ENCODE measurements around the gene PTPN11.
"Not testable (repeated sequence)": the region's sequence is repeated elsewhere in the genome, so short reads cannot be mapped to it uniquely, and the experiment has no call there.

The PTPN11 gene

DNA sequence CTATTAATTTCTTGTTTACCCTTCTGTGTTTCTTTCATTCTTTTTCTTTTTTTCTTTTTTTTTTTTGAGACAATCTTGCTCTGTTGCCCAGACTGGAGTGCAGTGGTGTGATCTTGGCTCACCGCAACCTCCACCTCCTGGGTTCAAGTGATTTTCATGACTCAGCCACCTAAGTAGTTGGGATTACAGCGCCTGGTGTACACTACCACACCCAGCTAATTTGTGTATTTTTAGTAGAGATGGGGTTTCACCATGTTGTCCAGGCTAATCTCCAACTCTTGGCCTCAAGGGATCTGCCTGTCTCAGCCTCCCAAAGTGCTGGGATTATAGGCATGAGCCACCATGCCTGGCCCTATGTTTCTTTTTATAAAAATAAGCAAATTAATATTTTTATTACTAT is 29.4 kb downstream of the PTPN11 start:
- DNase-seq (ENCODE audit: low read depth in 2 of 2) = not testable (repeated sequence)

DNA sequence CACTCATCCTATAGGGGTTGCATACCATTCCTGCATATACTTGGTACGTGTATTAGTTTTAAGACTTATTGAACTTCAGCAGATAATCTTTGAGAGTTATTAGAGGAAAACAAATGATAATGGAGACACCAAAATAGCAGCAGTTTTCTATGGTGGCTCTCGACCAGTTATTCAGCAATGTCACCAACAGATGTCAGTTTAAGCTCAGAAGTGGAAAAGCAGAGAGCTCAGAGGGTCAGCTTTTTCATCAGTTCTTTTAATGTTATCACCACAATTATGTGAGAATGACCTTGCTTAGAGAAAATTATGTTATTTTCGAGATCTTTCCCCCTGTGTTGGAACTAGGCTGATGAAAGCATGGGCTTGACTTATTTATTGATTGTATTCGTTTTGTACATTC is 32.0 kb downstream of the PTPN11 start:
- DNase-seq (ENCODE audit: low read depth in 2 of 2) = no peak

DNA sequence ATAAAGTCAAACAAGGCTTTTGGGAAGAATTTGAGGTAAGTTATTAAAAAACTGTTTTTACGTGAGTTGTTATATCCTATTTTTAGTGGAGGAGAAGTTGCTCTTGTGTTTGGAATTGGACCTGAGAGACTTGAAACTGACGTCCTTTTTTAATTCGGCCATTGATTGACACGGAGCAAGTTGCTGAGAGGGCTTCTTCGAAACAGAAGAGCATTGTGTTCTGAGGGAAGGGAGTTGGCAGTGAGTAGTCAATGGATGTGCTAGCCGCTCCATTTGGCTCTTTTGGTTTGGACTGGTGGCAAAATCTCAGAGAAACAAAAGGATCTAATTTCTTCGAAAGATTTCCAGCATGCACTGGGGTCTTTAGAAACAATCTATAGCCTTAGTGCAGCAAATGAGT is 37.3 kb downstream of the PTPN11 start:
- DNase-seq (ENCODE audit: low read depth in 2 of 2) = no peak

DNA sequence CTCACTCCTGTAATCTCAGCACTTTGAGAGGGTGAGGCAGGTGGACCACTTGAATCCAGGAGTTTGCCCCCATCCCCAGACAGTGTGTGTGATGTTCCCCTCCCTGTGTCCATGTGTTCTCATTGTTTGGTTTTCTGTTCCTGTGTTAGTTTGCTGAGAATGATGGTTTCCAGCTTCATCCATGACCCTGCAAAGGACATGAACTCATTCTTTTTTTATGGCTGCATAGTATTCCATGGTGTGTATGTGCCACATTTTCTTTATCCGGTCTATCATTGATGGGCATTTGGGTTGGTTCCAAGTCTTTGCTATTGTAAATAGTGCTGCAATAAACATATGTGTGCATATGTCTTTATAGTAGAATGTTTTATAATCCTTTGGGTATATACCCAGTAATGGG is 38.4 kb downstream of the PTPN11 start:
- not testable (repeated sequence) for DNase-seq (ENCODE audit: low read depth in 2 of 2)

DNA sequence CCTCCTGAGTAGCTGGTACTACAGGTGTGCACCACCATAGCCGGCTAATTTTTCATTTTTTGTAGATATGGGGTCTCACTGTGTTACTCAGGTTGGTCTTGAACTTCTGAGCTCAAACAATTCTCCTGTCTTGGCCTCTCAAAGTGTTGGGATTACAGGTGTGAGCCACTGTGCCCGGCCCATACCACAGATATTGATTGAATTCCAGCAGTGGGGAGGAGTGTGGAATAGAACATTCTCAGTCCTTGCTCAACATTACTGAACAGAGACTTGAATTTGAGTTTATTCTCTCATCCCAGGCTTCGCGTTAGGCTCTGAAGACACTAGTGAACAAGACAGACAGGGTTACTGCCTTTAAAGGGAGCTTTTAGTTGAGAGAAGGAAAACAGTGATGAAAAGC is 39.6 kb downstream of the PTPN11 start:
- DNase-seq (ENCODE audit: low read depth in 2 of 2) = no peak

DNA sequence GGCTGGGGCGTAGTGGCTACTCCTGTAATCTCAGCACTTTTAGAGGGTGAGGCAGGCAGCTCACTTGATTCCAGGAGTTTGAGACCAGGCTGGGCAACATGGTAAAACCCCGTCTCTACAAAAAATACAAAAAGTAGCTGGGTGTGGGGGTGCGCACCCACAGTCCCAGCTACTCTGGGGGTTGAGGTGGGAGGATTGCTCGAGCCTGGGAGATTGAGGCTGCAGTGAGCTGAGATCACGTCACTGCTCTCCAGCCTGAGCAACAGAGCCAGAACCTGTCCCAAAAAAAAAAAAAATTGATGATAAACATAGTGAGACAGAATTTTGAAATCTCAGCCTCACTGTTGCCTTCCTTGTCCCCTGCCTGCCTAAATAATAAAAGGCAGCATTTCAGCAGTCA is 40.0 kb downstream of the PTPN11 start:
- DNase-seq (ENCODE audit: low read depth in 2 of 2) = no peak

DNA sequence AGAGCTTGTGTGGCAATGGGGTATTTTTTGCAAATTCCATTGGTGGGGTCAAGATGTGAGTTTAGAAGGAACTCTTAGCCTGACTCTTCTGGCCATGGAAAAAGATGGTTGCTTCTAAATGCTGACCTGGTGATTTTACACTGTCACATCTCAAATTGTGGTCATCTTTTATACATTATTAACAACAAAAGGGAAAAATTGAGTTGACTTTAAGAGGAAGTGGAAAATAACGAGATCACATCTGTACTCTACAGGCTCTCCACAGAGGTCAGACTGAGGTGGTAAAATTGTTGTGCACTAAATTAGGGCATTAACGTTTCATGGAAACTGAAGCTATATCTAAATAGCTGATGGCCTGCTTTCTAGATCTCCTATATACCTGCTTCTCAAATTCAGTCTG is 44.7 kb downstream of the PTPN11 start:
- no peak for DNase-seq (ENCODE audit: low read depth in 2 of 2)

DNA sequence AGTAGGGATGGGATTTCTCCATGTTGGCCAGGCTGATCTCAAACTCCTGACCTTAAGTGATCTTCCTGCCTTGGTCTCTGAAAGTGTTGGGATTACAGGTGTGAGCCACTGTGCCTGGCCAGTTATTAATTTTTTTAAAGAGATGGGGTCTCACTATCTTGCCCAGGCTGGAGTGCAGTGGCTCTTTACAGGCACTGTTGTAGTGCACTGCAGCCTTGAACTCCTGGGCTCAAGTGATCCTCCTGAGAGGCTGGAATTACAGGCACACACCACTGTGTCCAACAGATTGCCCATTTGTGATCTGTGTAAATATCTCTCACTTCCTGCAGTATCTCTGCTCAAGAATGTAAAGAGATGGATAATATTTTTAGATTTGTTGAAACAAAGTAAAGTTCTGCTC is 45.9 kb downstream of the PTPN11 start:
- DNase-seq (ENCODE audit: low read depth in 2 of 2) = no peak

DNA sequence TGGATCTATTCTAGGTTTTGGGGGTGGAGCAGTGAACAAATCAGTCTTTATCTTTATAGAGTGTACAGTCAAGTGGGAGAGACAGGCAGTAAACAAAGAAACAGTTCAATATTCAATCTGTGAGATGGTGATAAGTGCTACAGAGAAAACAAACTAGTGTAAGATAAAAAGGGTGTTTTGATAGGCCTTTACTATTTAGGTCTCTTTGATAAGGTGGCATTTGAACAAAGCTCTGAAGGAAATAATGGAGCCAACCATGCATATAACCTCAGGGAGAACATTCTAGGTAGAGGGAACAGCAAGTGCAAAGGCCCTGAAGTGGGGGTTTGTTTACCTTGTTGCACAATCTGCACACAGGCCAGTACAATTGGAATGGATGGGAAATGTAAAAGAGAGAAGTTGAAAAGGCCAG is 47.3 kb downstream of the PTPN11 start:
- no peak for DNase-seq (ENCODE audit: low read depth in 2 of 2)

DNA sequence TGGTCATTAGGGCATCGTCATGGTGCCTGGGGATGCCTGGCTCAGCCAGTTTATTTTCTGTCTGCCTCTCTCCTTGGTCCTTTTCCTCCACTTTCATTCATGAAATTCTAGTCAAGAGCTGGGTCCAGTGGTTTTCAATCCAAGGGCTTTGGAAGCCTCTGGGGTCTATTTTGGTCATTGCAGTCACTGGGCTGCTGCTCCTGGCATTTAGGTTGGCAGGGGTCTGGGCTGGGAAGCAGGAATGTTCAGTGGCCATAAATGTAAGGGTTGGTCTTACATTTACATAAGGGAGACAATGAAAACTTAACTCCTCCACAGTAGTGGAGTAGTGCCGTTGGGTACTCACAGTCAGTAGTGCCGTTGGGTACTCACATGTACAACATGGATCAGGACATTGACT is 48.1 kb downstream of the PTPN11 start:
- DNase-seq (ENCODE audit: low read depth in 2 of 2) = no peak

DNA sequence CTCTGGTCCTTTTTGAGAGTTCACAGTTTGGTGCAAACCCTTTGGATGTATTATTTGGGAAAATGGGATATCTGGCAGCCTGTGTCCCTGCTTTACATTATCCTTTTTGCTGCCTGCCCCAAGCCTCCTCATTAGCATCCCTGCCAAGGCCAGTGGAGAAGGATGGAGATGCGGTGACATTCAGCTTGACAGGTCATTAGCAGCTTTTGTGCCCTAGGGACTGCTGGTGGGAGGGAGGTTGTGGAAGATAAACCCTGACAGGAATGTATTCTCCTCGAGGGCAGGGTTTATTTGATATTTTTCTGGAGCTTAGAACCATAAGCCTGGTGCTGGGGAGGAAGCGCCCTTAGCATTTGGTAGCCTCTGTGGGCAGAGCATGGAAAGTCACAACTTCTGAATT is 49.3 kb downstream of the PTPN11 start:
- DNase-seq (ENCODE audit: low read depth in 2 of 2) = no peak

DNA sequence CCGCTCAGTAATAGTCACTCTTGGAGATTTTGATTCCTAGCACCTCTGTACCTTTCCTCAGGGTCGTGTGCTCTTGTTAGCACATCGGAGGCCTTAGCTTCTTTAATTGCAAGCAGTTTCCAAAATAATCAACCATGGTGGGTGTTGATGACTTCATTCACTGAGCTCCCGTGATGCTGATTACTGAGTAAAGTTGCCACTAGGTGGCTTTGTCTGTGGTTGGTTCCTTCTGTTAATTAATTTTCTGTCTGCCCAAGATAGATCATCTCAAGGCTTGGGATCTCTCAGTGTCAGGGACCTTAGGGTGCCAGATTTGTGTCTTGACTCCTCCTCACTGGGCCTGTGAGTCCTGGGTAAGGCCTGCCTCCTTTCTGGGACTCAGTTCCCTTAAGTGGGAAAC is 54.3 kb downstream of the PTPN11 start:
- DNase-seq (ENCODE audit: low read depth in 2 of 2) = no peak

DNA sequence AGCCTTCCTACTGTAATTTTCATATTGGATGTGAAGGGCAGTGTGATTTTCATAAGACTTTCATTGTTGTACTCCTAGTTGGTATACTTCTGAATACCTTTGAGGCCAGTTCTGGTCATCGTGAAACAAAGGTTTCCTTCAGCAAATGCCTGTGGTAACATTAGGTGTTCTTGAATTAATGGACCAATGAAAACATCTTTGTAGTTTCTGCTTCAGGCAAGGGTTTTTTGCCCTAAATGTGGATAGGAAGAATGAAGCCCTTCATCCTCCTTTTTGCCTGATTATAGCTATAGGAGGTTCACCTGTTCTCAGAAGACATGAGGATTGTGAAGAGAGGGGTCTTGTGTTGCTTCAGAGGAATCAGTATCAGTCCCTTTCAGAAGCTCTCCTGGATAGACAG is 60.7 kb downstream of the PTPN11 start:
- no peak for DNase-seq (ENCODE audit: low read depth in 2 of 2)

DNA sequence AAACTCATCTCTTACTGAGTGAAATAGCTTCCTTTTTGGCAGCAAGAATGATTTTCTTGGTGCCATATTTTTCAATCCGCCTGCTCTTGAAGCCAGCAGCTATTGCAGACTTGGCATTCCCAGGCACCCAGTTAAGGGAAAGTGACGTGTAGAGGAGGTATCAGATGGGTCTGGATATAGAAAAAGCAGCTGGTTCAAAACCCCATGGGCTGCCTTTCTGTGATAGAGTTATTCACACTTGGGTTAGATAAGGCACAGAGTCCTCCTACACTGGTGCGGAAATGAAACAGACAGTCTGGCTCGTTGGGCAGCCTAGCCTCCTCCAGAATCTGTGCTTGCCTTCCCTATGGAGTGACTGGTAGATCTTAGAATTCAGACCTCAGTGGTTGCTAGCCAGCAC is 62.2 kb downstream of the PTPN11 start:
- no peak for DNase-seq (ENCODE audit: low read depth in 2 of 2)

DNA sequence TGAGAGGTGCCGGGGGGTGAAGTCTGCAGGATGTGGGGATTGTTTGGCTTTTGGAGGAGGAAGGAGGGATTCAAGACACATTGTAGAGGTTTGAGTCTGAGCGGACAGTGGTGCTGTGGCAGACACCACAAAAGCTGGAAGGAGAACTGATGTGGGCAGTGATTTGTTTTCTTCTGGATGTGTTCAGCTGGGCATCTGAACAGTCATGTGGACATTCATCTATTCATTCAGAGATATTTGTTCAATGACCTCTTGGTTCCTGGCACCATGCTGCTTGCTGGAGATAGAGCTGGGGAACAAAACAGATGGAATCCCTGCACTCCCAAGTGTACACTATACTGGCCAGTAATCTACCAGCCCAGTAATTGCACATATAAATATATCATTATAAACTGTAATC is 64.0 kb downstream of the PTPN11 start:
- DNase-seq (ENCODE audit: low read depth in 2 of 2) = no peak

DNA sequence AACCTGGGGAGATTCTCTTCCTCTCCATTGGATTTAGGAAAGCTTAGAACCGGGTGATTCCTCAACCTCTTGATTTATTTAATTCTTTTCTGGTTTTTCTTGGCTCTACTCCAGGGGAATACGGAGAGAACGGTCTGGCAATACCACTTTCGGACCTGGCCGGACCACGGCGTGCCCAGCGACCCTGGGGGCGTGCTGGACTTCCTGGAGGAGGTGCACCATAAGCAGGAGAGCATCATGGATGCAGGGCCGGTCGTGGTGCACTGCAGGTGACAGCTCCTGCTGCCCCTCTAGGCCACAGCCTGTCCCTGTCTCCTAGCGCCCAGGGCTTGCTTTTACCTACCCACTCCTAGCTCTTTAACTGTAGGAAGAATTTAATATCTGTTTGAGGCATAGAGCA is 67.6 kb downstream of the PTPN11 start:
- DNase-seq (ENCODE audit: low read depth in 2 of 2) = no peak

DNA sequence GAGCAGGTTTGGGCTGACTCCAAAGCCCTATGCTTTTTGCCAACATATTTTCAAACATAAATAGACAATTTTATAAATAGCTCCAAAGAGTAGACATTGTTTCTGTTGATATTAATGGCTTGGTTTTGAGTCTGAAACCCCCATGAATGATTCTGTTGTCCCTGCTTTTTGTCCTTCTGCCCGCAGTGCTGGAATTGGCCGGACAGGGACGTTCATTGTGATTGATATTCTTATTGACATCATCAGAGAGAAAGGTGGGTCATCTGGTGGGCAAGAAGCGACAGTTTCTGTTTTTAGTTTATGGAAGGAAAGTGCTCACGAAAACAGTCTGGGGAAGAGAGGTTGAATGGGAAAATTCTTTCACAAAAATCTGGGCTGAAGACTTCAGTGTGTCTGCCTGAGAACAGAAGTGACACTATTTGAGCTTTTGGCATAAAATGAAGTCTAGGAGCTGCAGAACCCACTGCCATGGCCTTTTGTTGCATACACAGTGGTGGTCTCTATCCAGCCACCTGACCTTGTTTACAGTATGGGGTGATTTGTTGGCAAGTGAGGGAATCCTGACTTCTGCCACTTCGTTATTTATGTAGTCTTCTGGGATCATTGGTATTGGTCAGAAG is 69.6 kb downstream of the PTPN11 start:
- no peak for DNase-seq (ENCODE audit: low read depth in 2 of 2)

DNA sequence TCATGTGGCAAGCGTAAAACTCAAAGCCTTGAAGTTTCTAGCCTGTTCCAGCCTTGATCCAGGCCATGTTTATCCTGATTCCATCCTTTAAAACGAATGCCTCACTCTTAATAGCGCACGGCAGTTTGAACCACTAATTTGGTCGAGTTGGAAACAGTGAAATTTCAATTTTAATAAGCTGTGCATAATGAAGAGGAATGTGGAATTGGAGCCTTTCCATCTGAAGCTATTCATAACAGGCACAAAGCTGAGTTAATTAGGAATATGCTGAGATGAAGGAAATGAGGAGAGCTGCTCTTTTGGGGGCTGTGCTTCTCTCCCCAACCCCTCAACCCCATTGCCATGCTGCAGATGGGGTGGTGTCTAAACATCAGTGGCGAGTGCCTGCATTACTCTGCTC is 70.7 kb downstream of the PTPN11 start:
- DNase-seq (ENCODE audit: low read depth in 2 of 2) = no peak

DNA sequence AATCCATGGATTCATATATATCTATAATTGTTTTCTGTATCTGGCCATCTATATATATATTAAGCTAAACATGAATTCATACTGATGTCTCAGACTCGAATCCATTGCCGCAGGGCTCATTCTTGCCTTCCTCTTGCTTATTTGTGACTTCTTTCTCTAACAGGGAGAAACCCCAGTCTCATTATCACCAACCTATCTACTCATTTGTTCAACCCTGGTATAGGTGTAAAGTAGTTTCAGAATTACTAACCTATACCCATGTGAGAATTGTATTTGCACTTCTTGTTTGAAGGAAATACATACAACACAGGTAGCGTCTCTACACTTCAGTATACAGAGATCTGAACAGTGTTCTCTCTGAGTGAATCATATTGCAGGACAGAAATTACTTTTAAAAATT is 77.7 kb downstream of the PTPN11 start:
- DNase-seq (ENCODE audit: low read depth in 2 of 2) = peak in 1 of 2 donors; percentile 11

DNA sequence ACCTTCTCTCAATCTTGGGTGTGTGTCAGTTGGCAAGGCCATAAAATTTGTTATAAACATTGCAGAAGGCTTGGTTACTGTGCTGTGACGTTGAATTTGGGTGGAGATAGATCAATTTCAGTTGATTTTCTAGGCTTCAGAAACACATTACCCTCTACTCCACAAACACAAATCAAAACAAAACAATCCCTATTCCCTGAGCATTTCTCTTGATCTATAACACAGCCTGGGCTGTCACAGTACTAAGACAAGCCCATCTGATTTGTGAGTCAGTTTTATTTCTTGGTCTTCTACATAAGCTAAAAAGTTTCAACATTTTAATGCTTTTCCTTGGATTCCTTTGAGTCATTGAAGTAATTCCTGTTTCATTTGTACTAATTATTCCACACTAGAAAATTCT is 79.8 kb downstream of the PTPN11 start:
- no peak for DNase-seq (ENCODE audit: low read depth in 2 of 2)

DNA sequence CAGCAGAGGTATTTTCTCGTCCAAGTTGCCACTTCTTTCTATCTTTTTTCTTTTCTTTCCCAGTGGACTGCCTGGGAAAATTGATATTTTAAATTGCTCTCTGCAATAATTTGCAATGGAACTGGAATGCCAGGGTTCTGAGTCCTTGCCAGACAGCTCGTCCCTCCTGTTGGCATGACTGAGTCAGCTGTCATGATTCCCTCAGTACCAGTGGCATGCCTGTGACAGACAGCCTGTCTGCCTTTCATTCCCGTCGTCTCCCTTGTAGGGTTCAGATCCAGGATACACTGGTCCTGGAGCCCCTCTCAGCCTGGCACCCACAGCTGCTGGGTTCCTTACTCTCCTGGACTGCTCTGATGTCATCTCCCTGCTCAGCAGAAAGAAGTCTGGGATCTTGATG is 84.8 kb downstream of the PTPN11 start:
- DNase-seq (ENCODE audit: low read depth in 2 of 2) = no peak

DNA sequence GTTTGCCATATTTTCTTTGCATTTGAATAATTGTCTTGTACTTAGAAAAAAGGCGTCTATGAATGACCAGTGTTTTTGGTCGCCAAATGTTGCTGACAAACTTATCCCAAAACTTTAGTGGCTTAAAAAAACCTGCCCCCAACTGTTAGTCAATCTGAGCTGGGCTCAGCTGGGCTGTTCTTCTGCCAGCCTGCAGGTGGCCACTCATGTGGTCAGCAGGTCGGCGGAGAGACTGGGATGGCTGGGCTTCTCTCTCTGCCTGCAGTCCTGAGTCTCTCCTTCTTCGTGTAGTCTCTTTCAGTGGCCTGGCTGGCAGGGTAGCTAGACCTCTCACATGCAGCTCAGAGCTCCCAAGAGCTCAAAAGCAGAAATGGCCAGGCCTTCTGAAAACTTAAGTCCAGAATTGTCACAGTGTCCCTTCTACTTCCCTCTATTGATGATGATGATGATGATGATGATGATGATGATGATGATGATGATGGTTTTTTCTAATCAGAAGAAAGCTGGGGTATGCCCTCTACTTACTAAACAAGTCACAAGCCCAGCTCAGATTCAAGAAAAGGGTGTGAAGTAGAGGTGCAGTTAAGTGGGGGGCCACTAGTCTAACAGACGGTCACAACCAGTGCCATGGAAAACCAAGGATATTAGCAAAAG is 87.9 kb downstream of the PTPN11 start:
- DNase-seq (ENCODE audit: low read depth in 2 of 2) = no peak

DNA sequence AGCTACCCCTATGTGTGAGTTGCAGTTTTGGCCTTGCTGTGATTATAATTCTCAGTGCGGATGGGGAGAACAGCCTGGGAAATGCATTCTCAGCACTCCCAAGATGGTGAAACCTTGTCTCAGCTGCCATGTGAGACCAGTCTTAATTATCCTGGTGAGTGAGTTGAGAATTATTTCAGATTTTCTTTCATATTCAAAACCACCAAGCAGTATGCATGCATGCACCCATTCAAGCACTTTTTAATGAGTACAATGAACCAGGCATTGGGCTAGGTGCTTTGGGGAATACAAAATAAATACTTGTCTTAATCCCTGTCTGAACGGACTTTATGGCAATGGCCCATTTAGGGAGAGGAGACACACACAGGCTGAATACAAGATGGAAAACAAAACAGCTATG is 94.7 kb downstream of the PTPN11 start:
- DNase-seq (ENCODE audit: low read depth in 2 of 2) = no peak

DNA sequence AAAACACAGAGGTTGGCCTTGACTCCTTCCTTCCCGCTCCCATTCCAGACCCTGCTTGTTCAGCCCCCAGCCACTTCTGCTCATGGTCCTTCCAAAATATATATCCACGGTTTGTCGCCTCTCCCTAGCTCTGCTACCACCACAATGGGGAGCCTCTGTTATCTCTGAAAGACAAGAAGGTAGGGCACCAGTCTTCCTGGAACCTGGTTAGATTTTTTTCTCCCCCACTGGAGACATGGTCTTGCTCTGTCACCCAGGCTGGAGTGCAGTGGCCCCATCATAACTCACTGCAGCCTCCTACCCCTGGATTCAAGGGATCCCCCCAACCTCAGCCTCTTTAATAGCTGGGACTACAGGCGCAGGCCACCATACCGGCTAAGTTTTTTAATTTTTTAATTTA is 95.7 kb downstream of the PTPN11 start:
- no peak for DNase-seq (ENCODE audit: low read depth in 2 of 2)

Data from stimulated activated CD4-positive, alpha-beta T cell treated with anti-CD3 and anti-CD28 coated beads, Interleukin-15, amount 100 ng/mL, for 48 hours (primary cell).